Stimulated activated CD4-positive, alpha-beta T cell treated with anti-CD3 and anti-CD28 coated beads, Interleukin-15, amount 100 ng/mL, for 24 hours (primary cell): Measurements from ENCODE around the gene GON7.
"Not testable (repeated sequence)": the region's sequence is repeated elsewhere in the genome, so short reads cannot be mapped to it uniquely, and the experiment has no call there.

Source experiments
- DNase-seq: peaks from one replicate; pipeline ENCODE4 v3.0.0-alpha.2; 2020

The GON7 gene

GRCh38 chr14:93206793-93207467 is at the start of gene GON7, which contains the start of gene UBR7:
Gene GON7, minus strand, starts transcription at chr14:93207065. Its CDS starts 28 bp downstream, at chr14:93207037.
Gene UBR7, plus strand, starts transcription at chr14:93207256. Its CDS starts 36 bp downstream, at chr14:93207292.
- peak; percentile 95 for DNase-seq

- DNase-seq, result no peak
Measured at GRCh38 chr14:93249128-93249831, 42.4 kb upstream of the GON7 start.

- DNase-seq, result no peak
Measured at GRCh38 chr14:93246534-93246933, 39.7 kb upstream of the GON7 start.

- no peak for DNase-seq
Measured at GRCh38 chr14:93245764-93246420, 39.0 kb upstream of the GON7 start.

GRCh38 chr14:93240678-93241000 is 33.8 kb upstream of the GON7 start:
- DNase-seq, result no peak

- DNase-seq, result no peak
Measured at GRCh38 chr14:93239869-93240677, 33.2 kb upstream of the GON7 start.

GRCh38 chr14:93234798-93235197 is 27.9 kb upstream of the GON7 start:
- no peak for DNase-seq

GRCh38 chr14:93233078-93233477 is 26.2 kb upstream of the GON7 start:
- not testable (repeated sequence) for DNase-seq

- no peak for DNase-seq
Measured at GRCh38 chr14:93232159-93232558, 25.3 kb upstream of the GON7 start.

- DNase-seq, result peak; percentile 14
Measured at GRCh38 chr14:93231129-93231979, 24.5 kb upstream of the GON7 start.

GRCh38 chr14:93230539-93230938 is 23.7 kb upstream of the GON7 start:
- DNase-seq, result no peak

- DNase-seq, result no peak
Measured at GRCh38 chr14:93228550-93228949, 21.7 kb upstream of the GON7 start.

GRCh38 chr14:93223565-93223964 is 16.7 kb upstream of the GON7 start:
- DNase-seq, result no peak

GRCh38 chr14:93220509-93220908 is 13.6 kb upstream of the GON7 start:
- no peak for DNase-seq

GRCh38 chr14:93219103-93219726 is 12.3 kb upstream of the GON7 start:
- DNase-seq, result peak; percentile 37

GRCh38 chr14:93214598-93214997 is 7.7 kb upstream of the GON7 start:
- DNase-seq, result no peak

GRCh38 chr14:93212432-93212831 is 5.6 kb upstream of the GON7 start:
- DNase-seq, result no peak

- DNase-seq, result peak; percentile 35
Measured at GRCh38 chr14:93207468-93208308, 823 bp upstream of the GON7 start.

GRCh38 chr14:93201155-93201704 is 5.6 kb downstream of the GON7 start:
- DNase-seq, result no peak

- DNase-seq, result no peak
Measured at GRCh38 chr14:93200553-93200952, 6.3 kb downstream of the GON7 start.
